NCI-H2171 (cell line): Measurements from ENCODE around the gene NEURL1.
"Not testable (repeated sequence)": the region's sequence is repeated elsewhere in the genome, so short reads cannot be mapped to it uniquely, and the experiment has no call there.

ENCODE experiments used
- DNase-seq: peaks from one replicate; lab custom pipeline; 2025; lab: John Stamatoyannopoulos, UW

Gene NEURL1

DNA sequence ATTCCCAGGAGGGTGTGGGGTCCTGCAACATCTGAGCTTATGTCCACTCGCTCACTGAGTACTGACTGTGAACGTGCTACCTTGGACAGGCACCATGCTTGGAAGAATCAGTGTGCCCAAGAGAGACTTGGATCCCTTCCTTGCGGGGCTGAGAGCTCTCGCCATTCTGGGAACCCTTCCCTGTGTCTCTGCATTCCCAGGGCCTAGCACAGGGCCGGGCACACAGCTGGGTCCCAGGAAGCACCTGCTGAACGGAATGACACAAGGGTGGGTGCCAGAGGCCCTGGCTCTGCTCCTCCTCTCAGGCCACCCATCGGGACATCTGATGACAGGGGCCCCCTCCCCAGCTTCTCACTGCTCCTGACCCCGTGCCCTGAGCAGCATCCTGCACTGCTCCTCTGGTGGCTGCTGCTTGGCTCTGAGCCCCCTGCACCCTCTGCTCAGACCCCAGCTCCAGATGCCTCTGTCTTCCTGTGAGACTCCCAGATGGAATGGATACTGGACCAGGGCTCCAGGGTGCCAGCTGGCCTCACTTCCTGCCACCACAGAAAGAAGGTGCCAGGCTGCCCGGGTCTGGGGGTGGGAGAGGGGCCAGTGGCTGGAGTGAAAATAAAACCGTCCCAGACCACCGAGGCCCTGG, 129.6 kb downstream of the NEURL1 start:
- DNase-seq: no peak

DNA sequence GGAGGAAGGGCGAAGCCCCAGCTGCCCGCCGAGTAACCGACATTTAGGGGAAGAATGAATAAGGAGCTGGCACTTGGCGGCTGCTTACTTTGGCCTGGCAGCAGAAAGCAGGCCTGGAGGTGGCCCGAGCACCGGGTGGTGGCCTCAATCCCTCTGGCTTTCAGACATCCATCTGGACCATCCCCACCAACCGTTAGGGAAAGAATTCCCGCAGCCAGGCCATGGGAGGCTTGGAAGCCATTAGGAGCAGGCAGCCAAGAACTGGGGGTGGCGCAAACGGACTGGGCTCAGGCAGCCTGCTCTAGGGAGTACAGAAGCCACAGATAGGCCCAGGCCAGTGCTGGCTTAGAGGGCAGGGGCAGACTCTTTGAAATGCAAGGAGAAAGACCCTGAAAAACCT, 132.7 kb downstream of the NEURL1 start:
- DNase-seq: no peak

DNA sequence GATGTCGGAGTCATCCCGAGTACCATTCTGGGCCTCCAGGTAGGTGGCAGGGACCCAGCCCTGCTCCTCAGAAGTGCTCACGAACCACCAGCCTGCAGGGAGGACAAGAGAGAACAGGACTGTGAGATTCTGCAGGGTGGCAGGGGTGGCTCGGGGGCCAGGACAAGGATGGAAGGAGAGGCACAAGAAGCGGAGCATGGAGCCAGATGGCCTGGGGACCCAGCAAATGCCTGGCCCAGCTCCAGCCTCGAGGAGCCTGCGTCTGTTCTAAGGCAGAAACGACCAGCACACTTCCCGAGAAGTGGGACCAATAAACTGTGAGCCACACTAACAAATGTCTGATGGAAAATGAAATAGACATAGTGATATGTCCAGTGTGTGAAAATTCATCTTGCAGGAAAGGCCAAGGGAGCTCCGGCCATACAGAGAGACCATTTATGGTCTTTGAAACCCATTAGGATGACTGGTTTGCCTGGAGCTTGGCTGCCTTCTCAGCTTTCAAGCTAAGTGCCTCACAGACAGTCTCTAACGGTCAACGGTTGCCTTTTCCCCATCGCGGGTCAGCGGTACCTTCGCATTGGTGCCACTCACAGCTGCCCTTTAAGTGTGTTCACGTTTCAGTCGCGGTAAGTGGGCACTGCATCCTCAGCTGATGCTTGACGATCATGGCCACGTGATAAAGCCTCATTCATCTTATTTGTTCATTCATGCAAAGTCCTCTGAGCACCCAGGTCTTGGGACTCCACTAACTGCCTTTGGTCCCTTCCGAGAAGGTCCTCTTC, 133.8 kb downstream of the NEURL1 start:
- no peak for DNase-seq

DNA sequence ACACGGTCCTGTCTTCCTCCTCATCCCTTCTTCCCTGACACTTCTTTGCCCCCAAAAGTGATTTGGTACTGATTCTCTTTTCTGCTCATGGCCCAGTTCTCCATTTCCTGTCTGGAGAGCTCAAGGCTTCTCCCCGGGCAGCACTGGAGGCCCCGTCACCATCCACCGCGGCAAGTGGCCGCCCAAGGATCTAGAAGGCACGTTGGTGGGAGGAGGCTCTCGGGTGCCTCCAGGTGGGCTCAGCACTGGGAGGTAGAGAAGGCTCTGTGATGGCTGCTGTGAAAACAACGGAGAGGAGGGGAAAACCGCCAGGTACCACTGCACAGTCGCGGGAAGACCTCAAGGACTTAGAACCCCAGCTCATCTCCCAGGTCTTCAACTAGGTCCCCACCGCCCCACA, 134.4 kb downstream of the NEURL1 start:
- no peak for DNase-seq

DNA sequence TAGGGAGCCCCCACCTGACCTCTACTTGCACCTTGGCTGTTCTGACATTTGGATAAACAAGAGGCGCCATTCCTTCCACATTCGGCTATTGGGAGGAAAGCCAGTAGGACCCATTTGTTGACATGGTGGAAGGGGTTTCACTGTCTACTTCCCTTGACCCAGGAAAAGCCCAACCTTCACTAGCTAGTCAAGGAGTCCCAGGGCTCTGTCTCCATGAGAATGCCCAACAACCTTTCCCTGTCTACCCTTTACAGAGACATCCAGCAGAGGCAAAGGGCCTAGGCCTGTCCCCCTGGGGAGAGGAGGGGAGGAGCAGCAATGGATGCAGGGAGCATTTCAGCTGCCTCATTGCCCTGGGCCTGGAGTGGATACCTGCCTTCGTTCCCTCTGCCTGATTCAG, 136.1 kb downstream of the NEURL1 start:
- no peak for DNase-seq

DNA sequence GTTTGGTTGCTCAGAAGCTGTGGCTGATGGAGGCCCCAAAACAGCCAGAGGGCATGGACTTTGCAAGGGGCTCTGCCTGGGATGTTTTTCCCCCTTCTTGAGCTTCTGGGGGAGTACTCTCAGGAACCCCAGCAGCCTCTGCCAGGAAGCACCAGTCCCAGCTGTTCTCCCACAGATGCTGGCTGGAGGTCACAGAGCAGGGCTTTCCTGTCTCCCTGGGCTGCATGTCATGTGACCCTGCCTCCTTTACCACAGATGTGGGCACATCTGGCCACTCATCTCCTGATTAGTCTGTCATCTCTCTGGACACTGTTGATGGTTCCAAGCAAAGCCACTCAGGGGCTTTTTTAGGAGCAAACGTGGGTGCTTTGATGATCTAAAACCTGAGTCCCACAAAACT, 136.7 kb downstream of the NEURL1 start:
- DNase-seq: no peak

DNA sequence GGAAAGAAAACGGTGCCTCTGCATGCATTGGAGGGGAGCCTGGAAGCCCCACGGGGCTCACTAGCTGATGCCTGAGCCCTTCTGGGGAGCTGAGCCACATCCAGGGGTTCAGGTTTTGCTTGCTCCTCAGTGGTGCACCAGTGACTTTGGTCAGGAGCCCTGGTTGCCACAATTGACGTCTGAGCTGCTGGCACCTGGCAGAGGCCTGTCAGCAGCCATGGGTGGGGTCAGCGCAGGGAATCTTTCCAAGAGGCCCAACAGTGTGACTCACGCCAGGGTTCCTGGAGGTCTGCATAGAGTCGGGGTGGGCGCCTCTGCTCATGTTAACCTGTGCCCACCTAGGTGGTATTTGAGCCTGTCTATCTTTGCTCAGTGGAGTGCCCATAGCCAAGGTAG, 138.7 kb downstream of the NEURL1 start:
- DNase-seq: no peak

DNA sequence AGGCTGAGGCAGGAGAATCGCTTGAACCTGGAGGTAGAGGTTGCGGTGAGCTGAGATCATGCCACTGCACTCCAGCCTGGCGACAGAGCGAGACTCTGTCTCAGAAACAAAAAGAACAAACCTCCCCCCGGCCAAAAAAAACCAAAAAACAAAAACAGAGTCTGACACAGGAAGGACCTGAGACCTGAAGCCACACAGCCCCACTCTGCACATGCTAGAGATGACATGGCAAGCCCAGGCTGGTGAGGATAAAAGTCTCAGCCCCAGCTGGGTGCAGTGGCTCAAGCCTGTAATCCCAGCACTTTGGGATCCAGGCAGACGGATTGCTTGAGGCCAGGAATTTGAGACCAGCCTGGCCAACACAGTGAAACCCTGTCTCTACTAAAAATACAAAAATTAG, 139.4 kb downstream of the NEURL1 start:
- not testable (repeated sequence) for DNase-seq

DNA sequence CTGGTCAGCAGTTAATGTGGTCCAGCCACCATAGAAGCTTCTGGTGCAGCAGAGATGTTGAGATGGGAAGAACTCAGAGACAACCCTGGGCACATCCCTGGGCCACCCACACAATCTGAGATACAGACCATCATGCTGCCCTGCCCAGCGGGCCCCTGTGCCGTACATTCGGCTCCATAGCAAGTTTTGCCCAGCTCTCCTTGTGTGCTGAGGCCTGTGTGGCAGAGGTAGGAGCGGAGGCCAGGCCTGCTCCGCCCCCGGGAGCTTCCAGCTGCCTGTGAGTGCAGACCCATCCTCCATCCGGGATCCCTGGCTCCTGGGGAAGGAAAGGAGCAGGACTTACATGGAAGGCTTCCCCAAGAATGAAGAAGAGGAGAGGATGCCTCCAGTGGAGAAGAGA, 140.3 kb downstream of the NEURL1 start:
- DNase-seq: no peak

DNA sequence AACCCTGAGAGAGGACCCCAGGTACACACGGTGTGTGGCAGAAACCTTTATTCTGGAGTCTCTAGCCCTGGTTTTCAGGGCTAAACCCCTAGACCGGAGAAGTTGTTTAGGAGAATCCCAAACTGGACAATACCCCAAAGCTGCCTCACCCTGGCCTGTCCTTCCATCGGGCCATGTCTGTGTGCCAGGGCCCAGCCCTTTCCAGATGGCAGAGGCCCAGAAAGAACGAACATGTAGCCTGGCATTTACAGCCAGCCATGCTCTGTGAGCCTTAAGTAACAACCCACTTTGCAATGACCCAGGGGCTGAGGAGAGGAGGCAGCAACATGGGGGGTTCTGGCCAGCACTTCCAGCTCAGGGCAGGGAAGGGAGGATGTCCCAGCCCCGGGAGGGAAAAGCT, 142.1 kb downstream of the NEURL1 start:
- no peak for DNase-seq

DNA sequence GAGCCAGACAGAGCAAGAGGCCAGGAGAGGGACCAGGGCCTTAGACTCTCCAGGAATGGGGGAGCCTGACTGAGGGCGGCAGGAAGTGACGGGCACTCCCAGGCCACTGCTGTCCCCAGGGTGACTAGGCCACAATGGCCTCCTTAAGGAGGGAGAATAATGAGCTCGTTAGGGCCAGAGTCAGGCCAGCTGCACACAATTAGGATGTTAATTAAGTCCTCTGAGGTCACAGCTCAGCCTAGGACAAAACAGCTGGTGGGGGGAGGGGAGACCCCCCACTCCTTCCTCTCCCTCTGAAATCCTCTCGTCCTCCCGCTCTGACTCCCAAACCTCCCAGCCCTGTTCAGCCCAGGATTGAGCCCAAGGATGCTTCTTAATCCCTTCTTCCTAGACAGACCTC, 143.0 kb downstream of the NEURL1 start:
- no peak for DNase-seq

DNA sequence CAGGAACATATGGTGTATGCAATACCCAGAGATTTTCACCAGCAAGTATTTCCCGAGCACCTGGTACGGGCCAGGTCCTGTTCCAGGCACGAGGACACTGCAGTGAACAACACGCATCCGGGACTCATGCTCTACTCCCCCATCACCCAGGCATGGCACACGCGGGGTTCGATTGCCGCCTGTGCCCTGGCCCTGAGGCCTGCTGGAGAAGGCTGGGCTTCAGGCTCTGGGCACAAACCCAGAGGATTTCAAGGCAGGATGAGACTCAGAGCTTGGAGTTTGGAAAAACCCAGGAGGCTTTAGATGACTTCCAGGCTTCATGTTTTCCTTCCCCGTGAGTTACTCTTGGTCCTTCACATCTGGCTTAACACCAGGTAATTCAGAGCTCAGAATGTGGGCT, 143.5 kb downstream of the NEURL1 start:
- no peak for DNase-seq

DNA sequence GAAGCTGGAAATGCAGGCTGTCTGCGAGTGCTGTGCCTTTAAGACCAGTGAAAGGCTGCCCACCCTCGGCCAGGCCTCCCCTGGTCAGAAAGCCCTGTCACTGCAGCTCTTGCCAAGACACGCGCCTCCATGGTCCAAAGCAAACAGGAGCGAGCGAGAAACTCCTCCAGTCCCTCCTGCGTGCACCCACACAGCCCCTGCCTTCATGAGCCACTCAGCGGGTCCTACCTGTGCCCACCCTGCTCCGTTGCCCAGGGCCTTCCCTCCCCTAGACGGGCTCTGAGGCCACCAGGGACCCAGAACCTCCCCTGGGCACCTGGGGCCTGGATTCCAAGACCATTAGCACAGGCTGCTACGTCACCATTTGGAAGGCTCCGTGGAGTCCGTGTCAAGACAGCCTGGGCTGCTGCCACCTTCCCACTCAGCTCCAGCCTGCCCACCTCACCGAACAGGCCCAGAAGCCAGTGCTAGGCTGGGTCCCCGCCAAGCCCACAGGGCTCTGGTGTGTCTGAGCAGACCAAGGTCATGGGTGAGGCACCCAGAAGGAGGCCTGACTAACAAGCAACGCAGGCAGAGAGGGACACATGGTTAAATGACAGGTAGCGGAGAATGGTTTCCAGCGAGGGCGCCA, 144.5 kb downstream of the NEURL1 start:
- no peak for DNase-seq

DNA sequence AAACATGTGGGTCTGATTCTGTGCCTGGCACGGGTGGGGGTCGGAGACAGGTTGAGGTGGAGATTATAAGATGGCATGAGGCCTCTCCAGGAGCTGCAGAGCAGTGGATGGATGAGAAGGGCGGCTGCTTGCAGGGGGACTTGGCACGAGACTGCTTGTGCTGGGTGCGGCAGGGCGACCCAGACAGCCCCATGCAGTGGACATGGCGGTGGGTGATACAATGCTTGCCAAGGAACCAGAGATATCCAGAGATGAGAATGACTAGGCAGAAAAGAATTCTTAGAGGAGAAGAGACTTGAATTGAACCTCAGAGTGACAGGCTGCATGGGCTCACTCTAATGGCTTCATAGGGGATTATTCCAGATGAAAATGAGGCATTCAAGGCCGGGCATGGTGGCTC, 145.4 kb downstream of the NEURL1 start:
- DNase-seq: no peak

DNA sequence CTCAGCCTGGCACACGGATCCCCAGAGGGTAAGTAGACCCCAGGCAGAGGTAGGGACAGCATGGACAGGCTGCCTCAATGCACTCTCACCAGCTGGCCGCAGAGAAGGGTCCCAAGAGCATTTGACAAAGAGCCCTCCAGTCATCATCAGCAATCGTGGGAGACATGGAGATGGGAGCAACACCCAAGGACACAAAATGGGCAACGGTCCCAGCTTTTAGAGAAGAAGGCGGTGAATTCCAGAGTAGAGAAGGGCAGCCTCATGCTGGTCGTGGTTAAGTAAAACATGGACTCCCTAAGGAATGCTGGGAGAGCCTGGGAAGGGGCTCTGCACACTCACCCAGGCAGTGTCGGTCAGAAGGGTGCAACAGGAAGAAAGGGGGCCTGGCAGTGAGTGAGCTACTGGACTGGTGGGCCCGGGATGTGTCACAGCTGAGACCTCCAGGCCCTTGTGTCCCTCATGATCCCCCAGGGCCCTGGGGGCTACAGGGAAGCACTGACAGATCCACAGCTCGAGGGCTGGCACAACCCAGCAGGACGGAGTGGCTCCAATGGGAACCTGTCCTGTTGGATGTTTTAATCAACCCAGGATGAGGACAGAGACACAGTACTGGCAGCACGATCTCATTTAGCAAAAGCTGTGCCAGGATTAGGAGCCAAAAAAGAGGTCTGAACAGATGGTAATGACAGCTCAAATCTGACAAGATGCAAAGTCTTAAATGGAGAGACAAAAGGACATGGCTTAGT, 147.1 kb downstream of the NEURL1 start:
- DNase-seq: no peak

DNA sequence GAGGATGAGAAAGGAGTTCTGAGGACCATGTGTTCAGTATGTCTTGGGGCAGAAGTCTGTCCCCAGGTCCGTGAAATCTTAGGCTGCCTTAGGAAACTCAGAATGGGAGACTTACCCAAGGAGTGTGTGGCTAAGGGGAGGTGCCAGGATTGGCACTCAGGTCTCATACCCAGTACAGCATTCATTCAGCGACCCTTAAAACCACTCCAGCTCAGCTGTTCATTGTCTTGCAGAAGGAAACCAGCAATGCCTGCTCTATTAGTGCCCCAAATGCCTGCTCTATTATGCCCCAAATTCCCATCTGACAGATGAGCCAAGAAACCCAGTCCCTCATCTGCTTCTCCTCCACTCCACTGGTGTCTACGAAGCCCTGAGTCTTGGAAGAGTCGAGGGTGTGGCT, 147.8 kb downstream of the NEURL1 start:
- DNase-seq: no peak
